Spleen (tissue), 7 donors: ENCODE results near the gene SPTBN1.

Experiments
- CTCF ChIP-seq, 11 experiments: fragments of 200-600 bp in 7 of 11; fragments of 450-650 bp in 4 of 11; sonication (generic) in 4 of 11; IDR thresholded peaks in 8 of 11; conservative IDR thresholded peaks in 3 of 11; 1 replicate in 7 of 11; 2 replicates in 4 of 11; pipeline versions ENCODE4 v1.4.0 to v1.8.0; 2016 to 2021; ENCODE audit warnings: antibody characterized with exemption in 11 of 11, inconsistent platforms in 4 of 11, mild to moderate bottlenecking in 1 of 11
- POLR2A ChIP-seq, 3 donors: fragments of 450-650 bp; IDR thresholded peaks; one replicate each; pipeline ENCODE4 v1.5.1; 2017; ENCODE audit warnings: antibody characterized with exemption in 3 of 3, mild to moderate bottlenecking in 1 of 3
- POLR2AphosphoS5 ChIP-seq, 3 donors: sonication (generic); formaldehyde crosslinking; IDR thresholded peaks; one replicate each; pipeline ENCODE4 v1.5.1; 2017; ENCODE audit warnings: antibody characterized with exemption in 3 of 3
- donor health status: DM: no; HTN: no; CAD: no; lungs with moderate emphysema.
- donor health status: DM: no; HTN: no; CAD: no.
- donor health status: DM: no; HTN: no; CAD: no.

- TF ChIP-seq POLR2AphosphoS5 (IDR thresholded peaks at IDR 0.05) (no peak), POLR2A (IDR thresholded peaks at IDR 0.05) (no peak), CTCF (IDR thresholded peaks at IDR 0.05 in 8 of 11, conservative IDR thresholded peaks at IDR 0.05 in 3 of 11) (no peak)
These were observed 79.6 kb downstream of the SPTBN1 start for GRCh38 chr2:54535599-54536195.
